ENCODE measurements around the gene CXCL1.

CXCL1 gene

GRCh38 chr4:73869130-73870055 is at the start of gene CXCL1:
Gene CXCL1, plus strand, starts transcription at chr4:73869393. Its CDS starts 78 bp downstream, at chr4:73869471.
- TF ChIP-seq CTCF (IDR thresholded peaks at IDR 0.05; ENCODE audit: low read depth, low read length, missing control alignments) = no peak
- H3K4me3 ChIP-seq (ENCODE audit: low read depth, low read length) = no peak within 1 kb of the TSS
- DNase-seq (ENCODE audit: low read depth) = no peak

DNA sequence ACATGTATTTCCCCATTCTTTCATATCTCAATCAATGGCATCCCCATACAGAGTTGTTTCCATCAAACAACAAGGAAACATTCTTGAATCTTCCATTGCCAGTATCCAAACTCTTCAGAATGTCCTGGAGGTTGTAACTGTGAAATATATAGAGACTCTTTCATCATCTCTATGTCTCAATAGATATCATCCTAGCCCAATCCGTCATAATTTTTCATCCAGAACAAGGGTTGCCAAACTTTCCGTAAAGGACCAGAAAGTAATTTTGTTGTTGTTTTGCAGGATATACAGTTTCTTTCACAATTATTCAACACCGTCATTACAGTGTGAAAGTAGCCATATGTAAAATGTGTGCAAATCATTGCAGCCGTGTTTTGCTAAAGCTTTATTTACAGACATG is 47.9 kb upstream of the CXCL1 start:
- no peak overlapping the region for H3K4me3 ChIP-seq (ENCODE audit: low read depth, low read length)
- DNase-seq (ENCODE audit: low read depth) = no peak
- TF ChIP-seq CTCF (IDR thresholded peaks at IDR 0.05; ENCODE audit: low read depth, low read length, missing control alignments) = no peak

- no peak for TF ChIP-seq CTCF (IDR thresholded peaks at IDR 0.05; ENCODE audit: low read depth, low read length, missing control alignments)
- no peak for DNase-seq (ENCODE audit: low read depth)
Observed at GRCh38 chr4:73822389-73822788, 46.8 kb upstream of the CXCL1 start.

GRCh38 chr4:73822812-73823504 is 46.2 kb upstream of the CXCL1 start:
- no peak for DNase-seq (ENCODE audit: low read depth)
- H3K4me3 ChIP-seq (ENCODE audit: low read depth, low read length) = no peak overlapping the region
- no peak for TF ChIP-seq CTCF (IDR thresholded peaks at IDR 0.05; ENCODE audit: low read depth, low read length, missing control alignments)

More at GRCh38 chr4:73822389-73822788, 46.8 kb upstream of the CXCL1 start:
- H3K4me3 ChIP-seq (ENCODE audit: low read depth, low read length) = no peak overlapping the region

DNA sequence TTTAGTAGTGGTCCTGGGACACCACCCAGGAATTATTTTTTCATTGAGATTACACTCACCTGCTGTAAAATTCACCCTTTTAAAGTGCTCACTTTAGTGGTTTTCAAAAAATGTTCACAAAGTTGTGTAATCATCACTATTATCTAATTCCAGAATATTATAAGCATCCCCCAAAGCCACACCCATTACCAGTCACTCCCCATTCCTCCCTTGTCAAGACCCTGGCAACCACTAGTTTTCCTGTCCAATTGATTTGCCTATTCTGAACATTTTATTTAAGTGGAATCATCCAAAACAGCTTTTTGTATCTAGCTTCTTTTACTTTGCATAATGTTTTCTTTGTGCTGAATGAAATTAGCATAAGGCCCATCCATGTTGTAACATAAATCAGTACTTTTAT is 45.4 kb upstream of the CXCL1 start:
- TF ChIP-seq CTCF (IDR thresholded peaks at IDR 0.05; ENCODE audit: low read depth, low read length, missing control alignments) = no peak
- no peak for DNase-seq (ENCODE audit: low read depth)
- no peak overlapping the region for H3K4me3 ChIP-seq (ENCODE audit: low read depth, low read length)

DNA sequence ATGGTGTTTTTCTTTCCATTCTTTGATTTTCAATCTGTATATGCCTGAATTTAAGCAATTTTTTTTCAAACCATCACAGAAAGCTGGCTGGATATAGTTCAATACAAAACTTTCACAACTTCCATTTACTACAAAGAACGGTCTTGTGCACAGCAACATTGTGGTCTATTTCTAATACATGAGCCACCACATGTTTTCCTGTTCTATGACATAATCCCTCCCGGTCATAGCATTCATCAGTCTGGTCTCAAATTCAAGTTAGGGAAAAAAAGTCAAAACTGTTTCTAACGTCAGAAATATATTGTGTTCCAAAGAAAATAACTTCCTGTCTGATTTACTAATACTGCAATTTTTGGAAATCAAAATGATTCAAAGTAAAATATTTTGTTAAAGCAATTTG is 40.2 kb upstream of the CXCL1 start:
- no peak overlapping the region for H3K4me3 ChIP-seq (ENCODE audit: low read depth, low read length)
- no peak for DNase-seq (ENCODE audit: low read depth)
- no peak for TF ChIP-seq CTCF (IDR thresholded peaks at IDR 0.05; ENCODE audit: low read depth, low read length, missing control alignments)
